Fibroblast of lung (primary cell): ENCODE results near the gene SPATA2.

Source experiments
- CTCF ChIP-seq, 2 donors: IDR thresholded peaks in 1 of 2; conservative IDR thresholded peaks in 1 of 2; 1 replicate in 1 of 2; 2 replicates in 1 of 2; pipeline ENCODE4 v1.5.1; 2011 to 2012; ENCODE audit warnings: low read length in 2 of 2, control low read depth in 1 of 2, inconsistent platforms in 1 of 2, low read depth in 1 of 2, mild to moderate bottlenecking in 1 of 2
- EZH2 ChIP-seq: IDR thresholded peaks from 2 replicates; pipeline ENCODE4 v1.5.1; 2012; ENCODE audit warnings: low read length, control low read depth, mild to moderate bottlenecking; ENCODE audit errors: missing control alignments

GRCh38 chr20:49906101-49906604 is 9.2 kb downstream of the SPATA2 start:
- TF ChIP-seq CTCF (conservative IDR thresholded peaks at IDR 0.05 in 1 of 2, IDR thresholded peaks at IDR 0.05 in 1 of 2; ENCODE audit: low read depth in 1 of 2, low read length in 2 of 2) (no peak), EZH2 (no peak)
